ENCODE results near the gene ECI2. TPM values are rescaled to one million over a fixed set of nuclear protein-coding genes. Genes with fewer than 3 reads are reported as not detected.

Gene ECI2
- total and polyA plus RNA-seq, 2 of the 13 experiments (the other 11 are each of a cell fraction or from before 2014, with no cell fraction given), result 78.5 to 228 TPM

GRCh38 chr6:4102687-4103244, 32.6 kb downstream of the ECI2 start (continued):
- TF ChIP-seq KIAA2018 (CRISPR knock-in tag; IDR thresholded peaks at IDR 0.05; ENCODE audit: borderline replicate concordance) (no peak), NONO (IDR thresholded peaks at IDR 0.05) (no peak), NONO (CRISPR knock-in tag; conservative IDR thresholded peaks at IDR 0.05) (peak; percentile 97), ZNF878 (CRISPR knock-in tag; IDR thresholded peaks at IDR 0.05) (peak; percentile 82; the same call in 1 of the 2 replicates), ZNF251 (CRISPR knock-in tag; IDR thresholded peaks at IDR 0.05) (no peak), ZNF431 (CRISPR knock-in tag; IDR thresholded peaks at IDR 0.05; ENCODE audit: borderline replicate concordance, low read depth) (0 out of 2 replicates have a peak, but pooled peaks have one; percentile 42), KLF9 (CRISPR knock-in tag; IDR thresholded peaks at IDR 0.05; ENCODE audit: low read depth) (peak; percentile 78; the same call in 1 of the 2 replicates), HNRNPUL1 (IDR thresholded peaks at IDR 0.05; ENCODE audit: low read depth, low read length) (no peak), TAF1 (CRISPR knock-in tag; IDR thresholded peaks at IDR 0.05) (0 out of 2 replicates have a peak, but pooled peaks have one; percentile 32), ZNF562 (CRISPR knock-in tag; IDR thresholded peaks at IDR 0.05; ENCODE audit: borderline replicate concordance) (no peak), PRDM4 (CRISPR knock-in tag; IDR thresholded peaks at IDR 0.05; ENCODE audit: borderline replicate concordance) (no peak), UBTF (CRISPR knock-in tag; IDR thresholded peaks at IDR 0.05) (peak; percentile 61), ZNF160 (CRISPR knock-in tag; IDR thresholded peaks at IDR 0.05) (no peak)
- TF ChIP-seq, protein P1, sequence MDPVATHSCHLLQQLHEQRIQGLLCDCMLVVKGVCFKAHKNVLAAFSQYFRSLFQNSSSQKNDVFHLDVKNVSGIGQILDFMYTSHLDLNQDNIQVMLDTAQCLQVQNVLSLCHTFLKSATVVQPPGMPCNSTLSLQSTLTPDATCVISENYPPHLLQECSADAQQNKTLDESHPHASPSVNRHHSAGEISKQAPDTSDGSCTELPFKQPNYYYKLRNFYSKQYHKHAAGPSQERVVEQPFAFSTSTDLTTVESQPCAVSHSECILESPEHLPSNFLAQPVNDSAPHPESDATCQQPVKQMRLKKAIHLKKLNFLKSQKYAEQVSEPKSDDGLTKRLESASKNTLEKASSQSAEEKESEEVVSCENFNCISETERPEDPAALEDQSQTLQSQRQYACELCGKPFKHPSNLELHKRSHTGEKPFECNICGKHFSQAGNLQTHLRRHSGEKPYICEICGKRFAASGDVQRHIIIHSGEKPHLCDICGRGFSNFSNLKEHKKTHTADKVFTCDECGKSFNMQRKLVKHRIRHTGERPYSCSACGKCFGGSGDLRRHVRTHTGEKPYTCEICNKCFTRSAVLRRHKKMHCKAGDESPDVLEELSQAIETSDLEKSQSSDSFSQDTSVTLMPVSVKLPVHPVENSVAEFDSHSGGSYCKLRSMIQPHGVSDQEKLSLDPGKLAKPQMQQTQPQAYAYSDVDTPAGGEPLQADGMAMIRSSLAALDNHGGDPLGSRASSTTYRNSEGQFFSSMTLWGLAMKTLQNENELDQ (CRISPR knock-in tag; IDR thresholded peaks at IDR 0.05; ENCODE audit: borderline replicate concordance), result no peak

Data from HepG2 (cell line).